Activated CD4-positive, alpha-beta T cell treated with anti-CD3 and anti-CD28 coated beads for 36 hours (primary cell): ENCODE measurements around the gene SLC51B. TPM values are rescaled to one million over a fixed set of nuclear protein-coding genes. Genes with fewer than 3 reads are reported as not detected.
"Not testable (repeated sequence)": the region's sequence is repeated elsewhere in the genome, so short reads cannot be mapped to it uniquely, and the experiment has no call there.

Experiments used
- ATAC-seq: fragments of 200-7000 bp; cut with Tn5 transposase; one replicate; pipeline ENCODE4 v1.10.0; 2021; ENCODE audit warnings: mild to moderate bottlenecking, moderate library complexity
- CTCF ChIA-PET: fragments of 350-600 bp; sonication (Branson Sonifier 250); formaldehyde crosslinking; loops from one replicate; lab custom pipeline; 2021; ENCODE audit warnings: antibody characterized with exemption; lab: Charles Lee
- POLR2A ChIA-PET: fragments of 350-600 bp; sonication (Branson Sonifier 250); formaldehyde crosslinking; loops from one replicate; lab custom pipeline; 2021; ENCODE audit warnings: antibody characterized with exemption, inconsistent platforms; lab: Charles Lee
- DNase-seq: peaks from one replicate; pipeline ENCODE4 v3.0.0-alpha.2; 2020
- H3K27ac Mint-ChIP-seq: one replicate; pipeline ENCODE4 v1.8.0; 2021; ENCODE audit warnings: mixed read lengths
- H3K27me3 Mint-ChIP-seq: one replicate; pipeline ENCODE4 v1.8.0; 2021; ENCODE audit warnings: mixed read lengths
- H3K36me3 Mint-ChIP-seq: one replicate; pipeline ENCODE4 v1.8.0; 2021; ENCODE audit warnings: low read depth, mixed read lengths
- H3K4me1 Mint-ChIP-seq: one replicate; pipeline ENCODE4 v1.8.0; 2021; ENCODE audit warnings: mixed read lengths
- H3K4me3 Mint-ChIP-seq: one replicate; pipeline ENCODE4 v1.8.0; 2021; ENCODE audit warnings: mild to moderate bottlenecking, moderate library complexity, mixed read lengths
- H3K9me3 Mint-ChIP-seq: one replicate; pipeline ENCODE4 v1.8.0; 2021; ENCODE audit warnings: low read depth, mixed read lengths
- intact Hi-C, 2 experiments: fragments of 100-400 bp; cut with DNase I in 1 of 2; cut with micrococcal nuclease in 1 of 2; formaldehyde crosslinking; loops; one replicate each; pipeline versions ENCODE4 v1.14.2 to v1.15.1; 2022 to 2024; cut with DNase I, micrococcal nuclease
- total RNA-seq, 2 experiments: library from RNA; stranded (reverse); gene quantifications; one replicate each; pipeline ENCODE4 v1.2.3, GENCODE V29; 2021

SLC51B gene
- total RNA-seq, 2 experiments from 2014 or later, result not detected

DNA sequence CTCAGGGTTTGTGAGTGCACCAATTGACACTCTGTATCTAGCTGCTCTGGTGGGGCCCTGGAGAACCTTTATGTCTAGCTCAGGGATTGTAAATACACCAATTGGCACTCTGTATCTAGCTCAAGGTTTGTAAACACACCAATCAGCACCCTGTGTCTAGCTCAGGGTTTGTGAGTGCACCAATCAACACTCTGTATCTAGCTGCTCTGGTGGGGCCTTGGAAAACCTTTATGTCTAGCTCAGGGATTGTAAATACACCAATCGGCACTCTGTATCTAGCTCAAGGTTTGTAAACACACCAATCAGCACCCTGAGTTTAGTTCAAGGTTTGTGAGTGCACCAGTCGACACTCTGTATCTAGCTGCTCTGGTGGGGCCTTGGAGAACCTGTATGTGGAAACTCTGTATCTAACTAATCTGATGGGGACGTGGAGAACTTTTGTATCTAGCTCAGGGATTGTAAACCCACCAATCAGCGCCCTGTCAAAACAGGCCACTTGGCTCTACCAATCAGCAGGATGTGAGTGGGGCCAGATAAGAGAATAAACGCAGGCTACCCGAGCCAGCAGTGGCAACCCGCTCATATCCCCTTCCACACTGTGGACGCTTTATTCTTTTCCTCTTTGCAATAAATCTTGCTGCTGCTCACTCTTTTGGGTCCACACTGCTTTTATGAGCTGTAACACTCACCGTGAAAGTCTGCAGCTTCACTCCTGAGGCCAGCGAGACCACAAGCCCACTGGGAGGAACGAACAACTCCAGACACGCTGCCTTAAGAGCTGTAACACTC, 30.6 kb downstream of the SLC51B start:
- peaks cover 17% of the 10 kb centered on the region for H3K27me3 Mint-ChIP-seq
- H3K4me3 Mint-ChIP-seq, H3K4me1 Mint-ChIP-seq, H3K36me3 Mint-ChIP-seq, ATAC-seq, H3K27ac Mint-ChIP-seq, DNase-seq, POLR2A ChIA-PET, H3K9me3 Mint-ChIP-seq: not testable (repeated sequence)
- intact Hi-C loops, result loop anchor here in 1 of 2 experiments (10.0 kb wide), 1 partner anchor 341 kb away; no protein-coding TSS in a partner anchor
- CTCF ChIA-PET, result interaction anchor here (0.7 to 1.9 kb wide), 3 partner anchors 42 to 1279 kb away, joined by 3 to 4 read pairs (median 3); no protein-coding TSS in a partner anchor

DNA sequence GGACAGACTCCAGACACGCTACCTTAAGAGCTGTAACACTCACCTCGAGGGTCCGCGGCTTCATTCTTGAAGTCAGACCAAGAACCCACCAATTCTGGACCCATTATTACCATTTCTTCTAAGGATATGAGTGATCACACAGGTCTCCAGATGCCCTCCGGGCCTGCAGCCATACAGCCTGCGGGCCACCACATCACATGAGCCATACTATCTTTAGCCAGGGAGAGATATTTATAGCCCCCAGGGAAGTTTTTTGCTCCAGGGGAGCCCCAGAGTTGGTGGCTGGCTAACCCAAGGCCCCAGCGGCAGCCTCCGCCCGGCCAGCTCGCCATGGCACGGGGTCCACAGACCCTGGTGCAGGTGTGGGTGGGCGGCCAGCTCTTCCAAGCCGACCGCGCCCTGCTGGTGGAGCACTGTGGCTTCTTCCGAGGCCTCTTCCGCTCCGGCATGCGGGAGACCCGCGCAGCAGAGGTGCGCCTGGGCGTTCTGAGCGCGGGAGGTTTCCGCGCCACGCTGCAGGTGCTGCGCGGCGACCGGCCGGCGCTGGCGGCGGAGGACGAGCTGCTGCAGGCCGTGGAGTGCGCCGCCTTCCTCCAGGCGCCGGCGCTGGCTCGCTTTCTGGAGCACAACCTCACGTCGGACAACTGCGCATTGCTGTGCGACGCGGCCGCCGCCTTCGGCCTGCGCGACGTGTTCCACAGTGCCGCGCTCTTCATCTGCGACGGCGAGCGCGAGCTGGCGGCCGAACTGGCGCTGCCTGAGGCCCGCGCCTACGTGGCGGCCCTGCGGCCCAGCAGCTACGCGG, 31.5 kb downstream of the SLC51B start, which contains the start of gene KBTBD13:
KBTBD13 (plus strand) TSS at position 261 of the 805 bp plus-strand sequence; CDS start at position 331, 70 bp downstream.
- Mint-ChIP-seq H3K36me3 (no peaks in the 10 kb centered on the region), H3K4me1 (peaks cover 6% of the 10 kb centered on the region), H3K9me3 (no peaks in the 10 kb centered on the region), H3K4me3 (no peak within 1 kb of the TSS), H3K27me3 (peaks cover 17% of the 10 kb centered on the region), H3K27ac (no peak within 1 kb of the TSS)
- ATAC-seq (no peak), DNase-seq (no peak)
- POLR2A ChIA-PET, result no interaction called here
- intact Hi-C loops, result loop anchor here in 1 of 2 experiments (10.0 kb wide), 1 partner anchor 342 kb away; no protein-coding TSS in a partner anchor
- CTCF ChIA-PET, result interaction anchor here (0.7 to 1.9 kb wide), 5 partner anchors 17 to 1279 kb away, joined by 3 to 4 read pairs (median 3); no protein-coding TSS in a partner anchor

DNA sequence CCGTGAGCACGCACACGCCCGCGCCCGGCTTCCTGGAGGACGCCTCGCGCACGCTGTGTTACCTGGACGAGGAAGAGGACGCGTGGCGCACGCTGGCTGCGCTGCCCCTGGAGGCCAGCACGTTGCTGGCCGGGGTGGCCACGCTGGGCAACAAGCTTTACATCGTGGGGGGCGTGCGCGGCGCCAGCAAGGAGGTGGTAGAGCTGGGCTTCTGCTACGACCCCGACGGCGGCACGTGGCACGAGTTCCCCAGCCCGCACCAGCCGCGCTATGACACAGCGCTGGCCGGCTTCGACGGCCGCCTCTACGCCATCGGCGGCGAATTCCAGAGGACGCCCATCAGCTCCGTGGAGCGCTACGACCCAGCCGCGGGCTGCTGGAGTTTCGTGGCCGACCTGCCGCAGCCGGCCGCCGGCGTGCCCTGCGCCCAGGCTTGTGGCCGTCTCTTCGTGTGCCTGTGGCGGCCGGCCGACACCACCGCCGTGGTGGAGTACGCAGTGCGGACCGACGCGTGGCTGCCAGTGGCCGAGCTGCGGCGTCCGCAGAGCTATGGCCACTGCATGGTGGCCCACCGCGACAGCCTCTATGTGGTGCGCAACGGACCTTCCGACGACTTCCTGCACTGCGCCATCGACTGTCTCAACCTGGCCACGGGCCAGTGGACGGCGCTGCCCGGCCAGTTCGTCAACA, 32.2 kb downstream of the SLC51B start:
- Mint-ChIP-seq H3K4me1 (peaks cover 13% of the 10 kb centered on the region), H3K27ac (no peak overlapping the region), H3K27me3 (peaks cover 20% of the 10 kb centered on the region), H3K9me3 (no peaks in the 10 kb centered on the region), H3K36me3 (no peaks in the 10 kb centered on the region), H3K4me3 (no peak overlapping the region)
- ChIA-PET POLR2A (no interaction called here), CTCF (interaction anchor here (0.7 to 2.2 kb wide), 7 partner anchors 18 to 134 kb away, joined by 3 to 14 read pairs (median 3); no protein-coding TSS in a partner anchor)
- ATAC-seq (no peak), DNase-seq (no peak)
- intact Hi-C loops, result loop anchor here in 1 of 2 experiments (10.0 kb wide), 1 partner anchor 343 kb away; no protein-coding TSS in a partner anchor

DNA sequence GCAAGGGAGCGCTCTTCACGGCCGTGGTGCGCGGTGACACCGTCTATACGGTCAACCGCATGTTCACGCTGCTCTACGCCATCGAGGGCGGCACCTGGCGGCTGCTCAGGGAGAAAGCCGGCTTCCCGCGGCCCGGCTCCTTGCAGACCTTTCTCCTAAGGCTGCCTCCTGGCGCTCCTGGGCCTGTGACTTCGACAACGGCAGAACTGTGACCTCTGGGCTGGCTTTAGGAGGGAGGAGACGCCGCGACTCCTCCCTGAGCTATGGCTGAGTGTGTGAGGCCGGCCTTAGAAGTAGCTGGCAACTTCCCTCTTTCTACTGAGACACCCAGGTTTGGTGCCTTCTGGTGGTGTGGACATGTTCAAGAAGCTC, 32.8 kb downstream of the SLC51B start:
- ChIA-PET POLR2A (no interaction called here), CTCF (interaction anchor here (0.7 to 2.2 kb wide), 10 partner anchors 8 to 314 kb away, joined by 3 to 14 read pairs (median 3); no protein-coding TSS in a partner anchor)
- Mint-ChIP-seq H3K27ac (no peak overlapping the region), H3K4me1 (peaks cover 18% of the 10 kb centered on the region), H3K9me3 (no peaks in the 10 kb centered on the region), H3K36me3 (no peaks in the 10 kb centered on the region), H3K27me3 (peaks cover 25% of the 10 kb centered on the region), H3K4me3 (no peak overlapping the region)
- intact Hi-C loops, result loop anchor here (1.0 to 10.0 kb wide), 5 partner anchors 23 to 347 kb away; no protein-coding TSS in a partner anchor
- DNase-seq (peak; percentile 80), ATAC-seq (peak; percentile 73)

DNA sequence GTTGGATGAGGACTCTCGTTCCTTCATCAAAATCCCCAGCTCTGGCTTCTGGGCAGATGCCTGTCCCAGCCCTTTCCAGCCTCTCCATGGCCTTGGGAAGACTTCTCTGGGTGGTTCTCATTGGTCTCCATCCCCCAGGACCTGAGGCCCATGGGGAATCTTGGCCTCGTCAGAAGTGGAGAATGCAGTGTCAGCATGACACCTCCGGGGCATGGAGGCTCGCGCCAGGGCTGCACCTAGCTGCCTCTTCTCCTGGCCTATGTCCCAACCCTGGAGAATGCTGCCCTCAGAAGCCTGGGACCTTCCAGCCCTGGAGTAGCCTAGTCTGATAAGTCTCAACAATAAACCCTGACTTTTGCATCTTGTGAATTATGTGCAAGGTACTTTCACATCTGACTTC, 34.4 kb downstream of the SLC51B start:
- peaks cover 25% of the 10 kb centered on the region for H3K27me3 Mint-ChIP-seq
- DNase-seq, result no peak
- ChIA-PET CTCF (interaction anchor here (0.8 kb wide), 2 partner anchors 82 to 348 kb away, joined by 3 read pairs; no protein-coding TSS in a partner anchor), POLR2A (interaction anchor here (0.6 kb wide), 1 partner anchor 225 kb away, joined by 3 read pairs; the partner anchor contains the start of gene RNU5B-1)
- intact Hi-C loops, result loop anchor here in 1 of 2 experiments (2.0 to 10.0 kb wide), 2 partner anchors 25 to 345 kb away; no protein-coding TSS in a partner anchor
- peaks cover 18% of the 10 kb centered on the region for H3K4me1 Mint-ChIP-seq
- H3K27ac Mint-ChIP-seq, result no peak overlapping the region
- ATAC-seq, result no peak
- no peaks in the 10 kb centered on the region for H3K9me3 Mint-ChIP-seq
- H3K4me3 Mint-ChIP-seq, result no peak overlapping the region
- no peaks in the 10 kb centered on the region for H3K36me3 Mint-ChIP-seq

DNA sequence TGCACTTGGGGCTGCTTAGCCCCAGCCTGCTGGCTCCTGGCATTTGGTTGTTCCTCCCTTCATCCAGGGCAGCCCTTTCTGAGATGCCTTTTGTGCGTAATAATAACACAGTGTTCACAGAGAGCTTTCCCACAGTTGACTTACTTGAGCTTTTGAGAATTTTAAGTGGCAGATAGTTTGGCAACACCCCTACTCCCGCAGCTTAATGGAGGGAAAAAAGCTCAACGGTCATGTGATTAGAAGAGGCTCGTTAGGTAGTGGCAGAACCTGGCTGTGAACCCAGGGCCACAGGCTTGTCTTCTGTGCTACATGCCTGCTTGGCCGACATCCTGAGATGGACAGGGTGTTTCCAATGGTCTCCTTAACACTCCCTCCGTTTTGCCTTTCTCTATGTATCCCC, 36.1 kb downstream of the SLC51B start:
- ATAC-seq, result no peak

DNA sequence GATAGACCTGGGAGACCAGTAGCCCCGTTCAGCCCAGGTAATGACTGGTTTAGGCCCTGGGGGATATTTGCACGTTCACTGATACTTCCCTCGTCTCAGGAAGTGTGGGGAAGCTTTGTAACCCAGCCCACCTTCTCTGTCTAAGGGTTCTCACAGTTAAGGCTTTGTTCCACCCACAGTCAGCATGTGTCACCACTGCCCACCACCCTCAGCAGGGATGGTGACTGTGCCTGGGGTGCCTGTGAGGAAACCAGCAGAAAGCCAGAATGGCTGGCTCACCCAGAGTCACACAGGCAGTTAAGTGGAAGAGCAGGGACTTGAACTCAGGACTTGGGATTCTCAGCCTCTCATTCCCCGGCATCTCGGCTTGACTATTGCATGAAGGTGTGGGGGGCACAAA, 36.6 kb downstream of the SLC51B start:
- CTCF ChIA-PET, result interaction anchor here (0.9 to 2.2 kb wide), 4 partner anchors 16 to 48 kb away, joined by 3 to 6 read pairs (median 4); no protein-coding TSS in a partner anchor
- H3K27ac Mint-ChIP-seq, result no peak overlapping the region
- H3K4me3 Mint-ChIP-seq, result no peak overlapping the region
- H3K27me3 Mint-ChIP-seq, result peaks cover 19% of the 10 kb centered on the region
- peak; percentile 71 for ATAC-seq
- POLR2A ChIA-PET, result interaction anchor here (0.7 kb wide), 1 partner anchor 223 kb away, joined by 3 read pairs; no protein-coding TSS in a partner anchor
- peak; percentile 57 for DNase-seq
- no peaks in the 10 kb centered on the region for H3K36me3 Mint-ChIP-seq
- no peaks in the 10 kb centered on the region for H3K9me3 Mint-ChIP-seq
- intact Hi-C loops, result no loop called here
- peaks cover 18% of the 10 kb centered on the region for H3K4me1 Mint-ChIP-seq

More for the DNA sequence above, 36.1 kb downstream of the SLC51B start:
- intact Hi-C loops, result no loop called here
- Mint-ChIP-seq H3K4me3 (no peak overlapping the region), H3K9me3 (no peaks in the 10 kb centered on the region), H3K27me3 (peaks cover 22% of the 10 kb centered on the region), H3K4me1 (peaks cover 18% of the 10 kb centered on the region), H3K36me3 (no peaks in the 10 kb centered on the region), H3K27ac (no peak overlapping the region)
- POLR2A ChIA-PET, result interaction anchor here (0.7 kb wide), 1 partner anchor 224 kb away, joined by 3 read pairs; no protein-coding TSS in a partner anchor
- CTCF ChIA-PET, result interaction anchor here (0.6 to 2.2 kb wide), 4 partner anchors 16 to 47 kb away, joined by 3 to 6 read pairs (median 4); no protein-coding TSS in a partner anchor
- no peak for DNase-seq

DNA sequence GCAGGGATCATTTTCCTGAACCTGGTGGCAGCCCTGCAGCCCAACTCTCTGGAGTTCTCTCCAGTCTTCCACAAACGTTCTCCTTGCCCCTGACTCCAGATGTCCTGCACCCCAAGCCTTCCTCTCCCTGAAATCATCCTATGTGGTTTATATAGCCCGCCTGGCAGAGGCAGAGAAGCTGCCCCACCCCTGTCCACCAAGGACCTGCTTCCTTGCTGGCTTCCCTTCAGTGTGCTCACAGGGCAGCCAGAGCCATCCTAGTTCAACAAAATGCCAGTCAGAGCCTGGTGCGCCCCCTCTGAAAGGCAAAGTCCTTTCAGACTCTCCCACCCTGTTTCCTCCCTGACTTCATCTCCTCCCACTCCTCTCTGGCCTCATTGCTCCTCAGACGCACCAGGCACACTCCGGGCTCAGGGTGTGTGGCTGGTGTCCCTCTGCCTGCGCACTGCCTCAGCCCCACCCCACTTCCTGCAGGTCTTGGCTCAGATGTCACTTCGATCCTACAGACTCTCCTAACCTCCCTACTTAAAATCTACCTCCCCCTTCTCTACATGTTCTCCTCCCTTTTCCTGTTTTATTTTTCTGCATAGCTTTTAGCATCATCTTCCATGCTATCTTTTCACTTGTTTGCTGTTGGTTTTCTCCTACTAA, 37.2 kb downstream of the SLC51B start:
- H3K27me3 Mint-ChIP-seq, result peaks cover 19% of the 10 kb centered on the region
- peak; percentile 75 for ATAC-seq
- H3K27ac Mint-ChIP-seq, result peak overlapping the region; percentile 48
- ChIA-PET POLR2A (interaction anchor here (0.7 to 1.6 kb wide), 2 partner anchors 167 to 223 kb away, joined by 4 to 6 read pairs; no protein-coding TSS in a partner anchor), CTCF (interaction anchor here (0.9 to 2.2 kb wide), 6 partner anchors 14 to 49 kb away, joined by 3 to 6 read pairs (median 4); partner anchors contain the start of gene UBAP1L)
- peaks cover 18% of the 10 kb centered on the region for H3K4me1 Mint-ChIP-seq
- peak; percentile 43 for DNase-seq
- intact Hi-C loops, result no loop called here
- no peak overlapping the region for H3K4me3 Mint-ChIP-seq
- no peaks in the 10 kb centered on the region for H3K9me3 Mint-ChIP-seq
- H3K36me3 Mint-ChIP-seq, result no peaks in the 10 kb centered on the region

DNA sequence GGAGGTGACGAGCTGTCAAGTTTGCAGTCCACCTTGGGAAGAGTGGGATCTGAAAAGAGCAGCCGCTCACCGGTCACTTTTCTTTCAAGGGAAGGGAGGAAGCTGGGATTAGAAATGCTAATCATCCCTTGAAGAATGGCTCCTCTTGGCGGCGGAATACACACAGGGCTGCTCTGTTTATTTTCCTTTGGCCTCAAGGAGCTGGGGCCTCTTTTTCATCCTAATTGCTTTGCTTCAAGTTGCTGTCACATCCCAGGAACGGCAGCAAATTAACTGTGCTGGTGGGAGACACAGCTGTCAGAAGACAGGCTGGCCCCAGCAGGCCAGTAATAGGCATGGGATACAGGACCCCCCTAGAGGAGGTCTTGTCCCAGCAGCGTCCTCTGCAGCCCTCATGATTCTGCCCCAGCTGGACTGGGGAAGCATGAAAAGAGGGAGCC, 38.1 kb downstream of the SLC51B start:
- POLR2A ChIA-PET, result interaction anchor here (0.7 to 1.6 kb wide), 2 partner anchors 166 to 222 kb away, joined by 4 to 6 read pairs; no protein-coding TSS in a partner anchor
- H3K27ac Mint-ChIP-seq, result no peak overlapping the region
- H3K36me3 Mint-ChIP-seq, result no peaks in the 10 kb centered on the region
- no peak overlapping the region for H3K4me3 Mint-ChIP-seq
- H3K27me3 Mint-ChIP-seq, result peaks cover 14% of the 10 kb centered on the region
- CTCF ChIA-PET, result interaction anchor here (0.7 to 1.5 kb wide), 5 partner anchors 13 to 512 kb away, joined by 3 to 4 read pairs (median 3); partner anchors contain the start of gene UBAP1L
- ATAC-seq (no peak), DNase-seq (no peak)
- intact Hi-C loops, result no loop called here
- H3K9me3 Mint-ChIP-seq, result no peaks in the 10 kb centered on the region
- H3K4me1 Mint-ChIP-seq, result peaks cover 15% of the 10 kb centered on the region
